CD14-positive monocyte (primary cell): Measurements from ENCODE around the gene JARID2. TPM values are rescaled to one million over a fixed set of nuclear protein-coding genes. Genes with fewer than 3 reads are reported as not detected.

Experiments used
- DNase-seq, 3 donors: peaks; one replicate each; pipeline ENCODE4 v3.0.0-alpha.2; 2011 to 2022
- H2AFZ ChIP-seq: 2 replicates; pipeline ENCODE4 v1.6.0; 2012; ENCODE audit warnings: mild to moderate bottlenecking, low read depth, low read length, inconsistent platforms; ENCODE audit not compliant: insufficient read depth, poor library complexity, severe bottlenecking
- H3K27ac ChIP-seq, 2 donors: 1 replicate in 1 of 2; 2 replicates in 1 of 2; pipeline ENCODE4 v1.5.1; 2012 to 2013; ENCODE audit warnings: low read length in 2 of 2, control low read depth in 1 of 2, inconsistent platforms in 1 of 2, low read depth in 1 of 2, mild to moderate bottlenecking in 1 of 2
- H3K27me3 ChIP-seq, 2 donors: one replicate each; pipeline versions ENCODE4 v1.6.0 to v1.6.1; 2011 to 2013; ENCODE audit warnings: low read length in 2 of 2; ENCODE audit not compliant: control insufficient read depth in 2 of 2, insufficient read depth in 2 of 2
- H3K36me3 ChIP-seq, 2 donors: replicated peaks in 1 of 2; 1 replicate in 1 of 2; 2 replicates in 1 of 2; pipeline versions ENCODE4 v1.5.1 to v1.6.1; 2012 to 2013; ENCODE audit warnings: low read length in 2 of 2, control low read depth in 1 of 2, inconsistent platforms in 1 of 2, mild to moderate bottlenecking in 1 of 2; ENCODE audit not compliant: insufficient read depth in 2 of 2, control insufficient read depth in 1 of 2
- H3K4me1 ChIP-seq, 2 donors: 1 replicate in 1 of 2; 2 replicates in 1 of 2; pipeline versions ENCODE4 v1.5.1 to v1.6.1; 2012 to 2013; ENCODE audit warnings: low read length in 2 of 2, control low read depth in 1 of 2, inconsistent platforms in 1 of 2, mild to moderate bottlenecking in 1 of 2, moderate library complexity in 1 of 2; ENCODE audit not compliant: insufficient read depth in 2 of 2, control insufficient read depth in 1 of 2
- H3K4me2 ChIP-seq: replicated peaks from 2 replicates; pipeline ENCODE3; 2012; ENCODE audit warnings: low read length, moderate library complexity, mild to moderate bottlenecking; ENCODE audit not compliant: poor library complexity, severe bottlenecking; ENCODE audit errors: extremely low read depth
- H3K4me3 ChIP-seq, 3 experiments: fragments of 200-600 bp in 1 of 3; sonication (generic) in 1 of 3; replicated peaks in 1 of 3; 1 replicate in 2 of 3; 2 replicates in 1 of 3; pipeline ENCODE4 v1.5.1; 2011 to 2013; ENCODE audit warnings: low read length in 3 of 3, mild to moderate bottlenecking in 3 of 3, control low read depth in 2 of 3, low read depth in 2 of 3, inconsistent platforms in 1 of 3, moderate library complexity in 1 of 3
- H3K79me2 ChIP-seq: 2 replicates; pipeline ENCODE4 v1.6.0; 2012; ENCODE audit warnings: mild to moderate bottlenecking, control low read depth, inconsistent platforms, low read length, moderate library complexity; ENCODE audit not compliant: insufficient read depth
- H3K9ac ChIP-seq: 2 replicates; pipeline ENCODE4 v1.6.0; 2017; ENCODE audit warnings: low read length, mild to moderate bottlenecking; ENCODE audit not compliant: insufficient read depth, poor library complexity, severe bottlenecking
- H3K9me3 ChIP-seq, 2 donors: replicated peaks in 1 of 2; 1 replicate in 1 of 2; 2 replicates in 1 of 2; pipeline versions ENCODE4 v1.5.1 to v1.6.1; 2012 to 2013; ENCODE audit warnings: low read length in 2 of 2, control low read depth in 1 of 2; ENCODE audit not compliant: control insufficient read depth in 1 of 2, insufficient read depth in 1 of 2
- H4K20me1 ChIP-seq: 2 replicates; pipeline ENCODE4 v1.6.0; 2012; ENCODE audit warnings: mild to moderate bottlenecking, low read length, control low read depth, moderate library complexity; ENCODE audit not compliant: insufficient read depth
- H3K27ac Mint-ChIP-seq, 7 donors: one replicate each; pipeline ENCODE4 v1.8.0; 2020; ENCODE audit warnings: mild to moderate bottlenecking in 7 of 7, mixed read lengths in 7 of 7, moderate library complexity in 6 of 7, inconsistent platforms in 2 of 7
- H3K27me3 Mint-ChIP-seq, 3 donors: one replicate each; pipeline ENCODE4 v1.8.0; 2021 to 2022; ENCODE audit warnings: low read depth in 3 of 3, mild to moderate bottlenecking in 3 of 3, mixed read lengths in 3 of 3, moderate library complexity in 3 of 3, inconsistent platforms in 1 of 3
- H3K36me3 Mint-ChIP-seq, 2 donors: one replicate each; pipeline ENCODE4 v1.8.0; 2020; ENCODE audit warnings: mixed read lengths in 2 of 2, inconsistent platforms in 1 of 2, mild to moderate bottlenecking in 1 of 2
- H3K4me1 Mint-ChIP-seq: one replicate; pipeline ENCODE4 v1.8.0; 2020; ENCODE audit warnings: mild to moderate bottlenecking, mixed read lengths
- H3K4me3 Mint-ChIP-seq, 2 donors: one replicate each; pipeline ENCODE4 v1.8.0; 2020; ENCODE audit warnings: mild to moderate bottlenecking in 2 of 2, mixed read lengths in 2 of 2, moderate library complexity in 1 of 2
- H3K9me3 Mint-ChIP-seq, 7 donors: one replicate each; pipeline ENCODE4 v1.8.0; 2020 to 2022; ENCODE audit warnings: mixed read lengths in 7 of 7, mild to moderate bottlenecking in 6 of 7, moderate library complexity in 6 of 7, inconsistent platforms in 2 of 7
- WGBS: methylation state at CpG from one replicate; pipeline ENCODE4 v1.1.5; 2013; ENCODE audit warnings: missing lambda C conversion rate; ENCODE audit not compliant: insufficient coverage; 5-methylcytosine and 5-hydroxymethylcytosine counted together
- intact Hi-C, 2 donors: fragments of 100-400 bp; cut with micrococcal nuclease; formaldehyde crosslinking; loops; one replicate each; pipeline versions ENCODE4 v1.15.0 to v1.15.1; 2023
- polyA plus RNA-seq, 3 donors: library from polyadenylated mRNA; depleted of rRNA in 1 of 3; unstranded in 2 of 3; stranded (reverse) in 1 of 3; fragments of 300-500 nt in 2 of 3; fragments of >200 nt in 1 of 3; fragmentation: Illumina TruSeq in 2 of 3; gene quantifications; 1 replicate in 2 of 3; 2 replicates in 1 of 3; pipeline ENCODE4 v1.2.3, GENCODE V29; 2012 to 2021
- TF ChIP-seq, protein P1 (sequence below): fragments of 200-600 bp; IDR thresholded peaks from one replicate; pipeline ENCODE4 v1.8.0; 2022; ENCODE audit warnings: antibody characterized with exemption, mild to moderate bottlenecking

The JARID2 gene
- polyA plus RNA-seq, 3 donors, result 6.8 to 17.5 (median 12.5) TPM

DNA sequence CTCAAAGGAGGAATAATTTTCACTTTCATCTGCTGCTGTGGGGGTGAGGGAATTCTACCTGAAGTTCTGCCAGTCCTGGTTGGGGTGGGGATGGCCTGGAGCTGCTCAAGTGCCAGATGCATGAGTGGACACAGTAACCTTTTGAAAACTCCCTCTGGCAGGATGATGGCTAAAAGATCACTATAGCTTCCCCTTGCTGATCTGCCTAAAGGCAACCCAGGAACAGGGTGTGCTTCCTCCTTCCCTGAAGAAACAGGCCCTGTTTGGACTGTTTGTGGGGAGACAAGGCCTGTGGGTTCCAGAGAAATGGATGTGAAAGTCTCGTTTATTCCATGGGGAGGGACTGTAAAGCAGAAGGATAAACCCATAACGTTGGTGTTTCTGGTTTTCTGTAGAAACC, 240.1 kb downstream of the JARID2 start:
- Histone ChIP-seq H3K36me3 (peaks cover 32 to 43% of the 10 kb centered on the region in 2 donors), H3K4me3 (no peak overlapping the region), H3K4me1 (peaks cover 0 to 4% of the 10 kb centered on the region in 2 donors), H3K9me3 (no peaks in the 10 kb centered on the region), H4K20me1 (peaks cover 97% of the 10 kb centered on the region), H2AFZ (no peak overlapping the region), H3K27ac (peak overlapping the region; percentile 2 to 63), H3K4me2 (no peak overlapping the region), H3K79me2 (peaks cover 77% of the 10 kb centered on the region), H3K9ac (no peak overlapping the region), H3K27me3 (no peaks in the 10 kb centered on the region)
- H3K27me3 Mint-ChIP-seq, result no peaks in the 10 kb centered on the region
- H3K4me1 Mint-ChIP-seq, result peaks cover 39% of the 10 kb centered on the region
- TF ChIP-seq, protein P1, sequence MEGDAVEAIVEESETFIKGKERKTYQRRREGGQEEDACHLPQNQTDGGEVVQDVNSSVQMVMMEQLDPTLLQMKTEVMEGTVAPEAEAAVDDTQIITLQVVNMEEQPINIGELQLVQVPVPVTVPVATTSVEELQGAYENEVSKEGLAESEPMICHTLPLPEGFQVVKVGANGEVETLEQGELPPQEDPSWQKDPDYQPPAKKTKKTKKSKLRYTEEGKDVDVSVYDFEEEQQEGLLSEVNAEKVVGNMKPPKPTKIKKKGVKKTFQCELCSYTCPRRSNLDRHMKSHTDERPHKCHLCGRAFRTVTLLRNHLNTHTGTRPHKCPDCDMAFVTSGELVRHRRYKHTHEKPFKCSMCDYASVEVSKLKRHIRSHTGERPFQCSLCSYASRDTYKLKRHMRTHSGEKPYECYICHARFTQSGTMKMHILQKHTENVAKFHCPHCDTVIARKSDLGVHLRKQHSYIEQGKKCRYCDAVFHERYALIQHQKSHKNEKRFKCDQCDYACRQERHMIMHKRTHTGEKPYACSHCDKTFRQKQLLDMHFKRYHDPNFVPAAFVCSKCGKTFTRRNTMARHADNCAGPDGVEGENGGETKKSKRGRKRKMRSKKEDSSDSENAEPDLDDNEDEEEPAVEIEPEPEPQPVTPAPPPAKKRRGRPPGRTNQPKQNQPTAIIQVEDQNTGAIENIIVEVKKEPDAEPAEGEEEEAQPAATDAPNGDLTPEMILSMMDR, result no peak
- WGBS, result no CpG with 5 or more reads among the region's 2 CpGs
- DNase-seq, result no peak
- H3K4me3 Mint-ChIP-seq, result no peak overlapping the region
- H3K9me3 Mint-ChIP-seq, result peaks cover 0 to 2% (median 0%) of the 10 kb centered on the region in 7 donors
- peaks cover 53 to 55% of the 10 kb centered on the region in 2 donors for H3K36me3 Mint-ChIP-seq
- H3K27ac Mint-ChIP-seq, result peak overlapping the region in 6 of 7 donors; percentile 24 to 82 (median 57)
- intact Hi-C loops, result no loop called here

DNA sequence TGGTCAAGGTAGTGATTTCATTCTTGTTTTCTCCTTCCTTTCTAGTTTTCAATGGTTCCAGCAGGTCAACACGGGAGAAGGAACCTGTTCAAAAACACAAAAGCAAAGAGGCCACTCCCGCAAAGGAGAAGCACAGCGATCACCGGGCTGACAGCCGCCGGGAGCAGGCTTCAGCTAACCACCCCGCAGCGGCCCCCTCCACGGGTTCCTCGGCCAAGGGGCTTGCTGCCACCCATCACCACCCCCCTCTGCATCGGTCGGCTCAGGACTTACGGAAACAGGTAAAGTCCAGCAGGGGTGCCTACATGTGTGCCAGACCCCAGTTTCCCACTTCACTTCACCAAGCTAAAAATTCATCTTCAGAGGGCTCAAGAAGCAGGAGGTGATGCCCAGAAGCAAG, 241.4 kb downstream of the JARID2 start:
- Histone ChIP-seq H3K27me3 (no peaks in the 10 kb centered on the region), H4K20me1 (peaks cover 97% of the 10 kb centered on the region), H3K79me2 (peaks cover 77% of the 10 kb centered on the region), H3K4me1 (no peaks in the 10 kb centered on the region), H3K27ac (no peak overlapping the region), H2AFZ (no peak overlapping the region), H3K4me3 (no peak overlapping the region), H3K4me2 (no peak overlapping the region), H3K9me3 (no peaks in the 10 kb centered on the region), H3K9ac (no peak overlapping the region), H3K36me3 (peaks cover 36 to 48% of the 10 kb centered on the region in 2 donors)
- Mint-ChIP-seq H3K27me3 (no peaks in the 10 kb centered on the region), H3K4me1 (peaks cover 37% of the 10 kb centered on the region), H3K27ac (peak overlapping the region in 3 of 7 donors; percentile 15 to 57 (median 15)), H3K36me3 (peaks cover 57 to 59% of the 10 kb centered on the region in 2 donors), H3K4me3 (no peak overlapping the region), H3K9me3 (no peaks in the 10 kb centered on the region)
- WGBS, result 100% methylated on average over 10 of the region's 13 CpGs
- DNase-seq, result no peak
- TF ChIP-seq, protein P1, result no peak
- intact Hi-C loops, result no loop called here
